HG03558 (cell line): ENCODE data around the gene OR12D2.
"Not testable (repeated sequence)": the region's sequence is repeated elsewhere in the genome, so short reads cannot be mapped to it uniquely, and the experiment has no call there.

ENCODE experiments used
- ATAC-seq: cut with Tn5 transposase; IDR thresholded peaks from one replicate; pipeline ENCODE4 v1.9.1; 2021; ENCODE audit warnings: moderate number of reproducible peaks; ENCODE audit not compliant: unreplicated experiment; ENCODE audit errors: extremely low read depth

OR12D2 gene

DNA sequence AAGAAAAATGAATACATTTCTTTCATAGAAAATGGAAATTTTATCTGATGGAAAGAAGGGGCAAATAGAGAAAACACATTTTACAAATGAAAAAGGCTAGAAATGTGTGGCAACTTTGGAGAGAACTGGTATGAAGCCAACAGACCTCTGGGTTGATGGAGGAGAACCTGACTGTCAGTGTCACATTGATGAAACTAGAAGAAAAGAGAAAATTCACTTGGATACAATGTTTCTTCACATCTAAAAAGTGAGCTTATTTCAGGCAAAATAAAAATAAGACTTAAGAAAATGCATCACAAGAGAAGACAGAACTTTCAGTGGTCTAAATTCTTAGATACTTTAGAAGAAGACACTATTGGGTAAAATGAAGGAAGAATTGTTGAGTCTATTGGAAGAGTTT lies at the start of gene OR12D2:
OR12D2 (plus strand) TSS at position 301 of the 400 bp plus-strand sequence. CDS start 1,069 bp downstream, outside the sequence.
- no peak for ATAC-seq

- not testable (repeated sequence) for ATAC-seq
Measured at GRCh38 chr6:29349348-29349747, 46.1 kb upstream of the OR12D2 start.

GRCh38 chr6:29354980-29355379 lies 40.5 kb upstream of the OR12D2 start:
- ATAC-seq = no peak

DNA sequence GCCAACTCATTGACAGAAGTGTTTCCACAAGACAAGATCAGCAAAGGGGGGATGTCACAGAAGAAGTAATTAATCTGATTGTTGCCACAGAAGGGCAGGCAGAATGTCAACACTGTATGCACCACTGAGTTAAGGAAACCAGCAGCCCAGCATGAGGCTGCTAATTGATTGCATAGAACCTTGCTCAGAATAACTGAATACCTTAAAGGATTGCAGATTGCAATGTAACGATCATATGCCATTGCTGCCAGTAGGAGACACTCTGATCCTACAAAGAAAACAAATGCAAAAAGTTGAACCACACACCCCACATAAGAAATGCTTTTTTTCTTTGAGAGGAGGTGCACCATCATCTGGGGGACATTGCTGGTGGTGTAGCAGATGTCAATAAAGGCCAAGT lies 39.8 kb upstream of the OR12D2 start:
- ATAC-seq = no peak

DNA sequence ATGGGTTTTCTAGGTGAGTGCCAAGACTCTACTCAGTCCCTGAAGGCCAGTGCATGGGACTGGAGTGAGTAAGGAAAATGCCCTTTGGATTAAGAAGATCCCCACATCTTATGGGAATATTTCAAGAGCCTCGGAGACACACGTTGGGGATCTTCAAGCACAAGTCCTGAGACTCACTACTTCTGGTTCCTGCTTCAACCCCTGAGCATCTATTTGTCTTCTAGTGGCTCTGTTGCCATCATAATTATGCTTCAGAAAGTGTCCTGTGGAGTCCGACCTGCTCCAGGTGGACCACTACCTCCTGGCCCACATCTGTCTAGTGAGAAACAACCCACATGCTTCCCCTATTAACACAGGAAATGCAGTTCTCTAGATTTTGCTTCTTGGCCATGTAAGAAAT lies 26.7 kb upstream of the OR12D2 start, which contains the start of gene OR5V1:
OR5V1 (minus strand) TSS at position 101 of the 400 bp plus-strand sequence. CDS start 12,670 bp downstream, outside the sequence.
- ATAC-seq = no peak

GRCh38 chr6:29375191-29375590 lies 20.2 kb upstream of the OR12D2 start, which contains the start of gene OR12D3:
Gene OR12D3, minus strand, starts transcription at chr6:29375291. Its CDS starts 4 bp downstream, at chr6:29375287.
- ATAC-seq = no peak

GRCh38 chr6:29376003-29376402 lies 19.4 kb upstream of the OR12D2 start:
- ATAC-seq = no peak

GRCh38 chr6:29388533-29388932 lies 6.9 kb upstream of the OR12D2 start:
- no peak for ATAC-seq

DNA sequence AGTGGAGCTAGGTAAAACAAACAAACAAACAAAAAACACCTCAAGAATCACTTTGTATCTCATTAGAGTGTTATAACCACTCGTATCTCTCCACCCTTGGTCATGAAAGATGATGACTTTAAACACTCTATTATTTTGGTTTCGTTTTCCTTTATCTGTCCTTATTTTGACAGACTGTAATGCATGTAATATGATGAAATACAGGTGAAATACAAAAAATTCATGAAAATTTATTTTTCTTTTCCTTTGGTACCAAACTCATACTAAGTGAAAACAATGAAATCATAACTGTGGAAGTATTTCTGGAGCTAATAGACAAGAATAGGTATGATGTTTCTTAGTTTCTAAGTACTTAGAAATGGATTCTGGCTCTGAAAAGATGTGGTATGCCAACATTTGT lies 4.1 kb downstream of the OR12D2 start:
- no peak for ATAC-seq

DNA sequence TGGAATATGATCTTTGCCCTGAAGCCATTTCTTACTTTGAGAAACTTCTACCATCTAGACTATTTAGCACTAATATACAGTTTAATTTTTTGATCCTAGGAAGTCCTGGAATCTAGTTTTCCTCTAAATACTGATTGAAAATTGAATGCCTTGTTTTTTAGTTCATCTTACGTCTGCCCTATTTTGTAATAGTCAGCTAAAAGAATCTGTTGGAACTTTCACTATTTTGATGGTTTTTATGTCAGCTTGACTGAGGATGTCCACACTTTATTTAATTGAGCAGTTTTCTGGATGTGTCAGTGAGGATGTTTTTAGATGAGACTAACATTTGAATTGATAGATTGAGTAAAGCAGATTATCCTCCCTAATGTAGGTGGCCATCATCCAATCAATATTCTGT lies 8.4 kb downstream of the OR12D2 start:
- no peak for ATAC-seq

- no peak for ATAC-seq
Measured at GRCh38 chr6:29414588-29414987, 19.2 kb downstream of the OR12D2 start, which contains the start of gene OR12D1. Gene OR12D1, plus strand, starts transcription at chr6:29414928.

DNA sequence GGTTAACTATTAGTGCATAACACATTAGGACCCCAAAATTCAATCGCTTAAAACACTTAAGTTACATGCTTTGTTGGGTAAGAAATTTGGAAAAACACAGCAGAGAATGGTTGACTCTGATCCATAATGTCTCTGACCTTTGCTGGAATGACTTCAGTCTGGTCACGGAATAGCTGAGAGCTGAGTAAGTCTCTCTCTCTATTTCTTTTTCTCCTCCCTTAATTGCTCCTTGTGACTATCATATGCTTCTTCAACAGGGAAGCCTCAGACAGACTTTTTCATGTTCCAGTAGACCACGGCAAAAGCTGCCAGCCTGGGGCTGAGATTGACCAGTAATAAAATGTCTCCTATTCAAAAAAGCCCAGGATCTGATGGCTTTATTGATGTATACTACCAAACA lies 24.1 kb downstream of the OR12D2 start:
- ATAC-seq = no peak

DNA sequence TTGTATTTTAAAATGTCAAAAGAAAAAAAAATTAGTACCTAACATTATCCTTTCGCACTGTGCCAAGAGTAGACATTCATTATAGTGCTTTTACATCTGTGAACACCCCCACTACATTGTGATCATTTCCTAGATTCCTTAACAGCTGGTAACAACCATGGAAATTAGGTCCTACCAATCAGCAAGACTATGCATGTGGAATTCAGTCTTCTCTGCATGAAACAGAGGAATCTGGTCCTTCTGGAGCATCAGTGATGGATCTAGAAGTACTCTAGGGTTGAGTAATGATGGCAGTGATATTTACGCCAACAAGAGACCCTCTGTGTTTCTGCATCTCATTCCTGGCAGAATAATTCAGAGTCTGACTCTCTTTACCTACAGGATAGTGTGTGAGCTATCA lies 28.7 kb downstream of the OR12D2 start:
- no peak for ATAC-seq

DNA sequence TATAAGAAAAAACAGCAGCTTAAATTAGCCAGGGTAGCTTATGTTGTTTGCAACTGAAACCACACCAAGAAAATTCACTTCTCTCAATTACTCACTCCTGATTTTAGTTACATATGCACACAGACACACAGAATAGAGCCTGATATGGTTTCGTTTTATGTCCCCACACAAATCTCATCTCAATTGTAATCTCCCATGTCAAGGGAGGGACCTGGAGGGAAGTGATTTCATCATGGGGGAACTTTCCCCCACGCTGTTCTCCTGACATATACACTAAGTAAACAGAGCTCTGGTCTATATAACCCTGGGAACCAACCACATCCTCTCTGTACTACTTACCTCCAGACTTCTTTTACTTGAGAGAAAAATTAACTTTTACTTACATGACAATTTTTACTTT lies 29.1 kb downstream of the OR12D2 start:
- ATAC-seq = no peak

- ATAC-seq = no peak
Measured at GRCh38 chr6:29425075-29425474, 29.6 kb downstream of the OR12D2 start.

GRCh38 chr6:29426654-29427053 lies 31.2 kb downstream of the OR12D2 start:
- no peak for ATAC-seq

GRCh38 chr6:29436730-29437129 lies 41.3 kb downstream of the OR12D2 start:
- ATAC-seq = not testable (repeated sequence)

DNA sequence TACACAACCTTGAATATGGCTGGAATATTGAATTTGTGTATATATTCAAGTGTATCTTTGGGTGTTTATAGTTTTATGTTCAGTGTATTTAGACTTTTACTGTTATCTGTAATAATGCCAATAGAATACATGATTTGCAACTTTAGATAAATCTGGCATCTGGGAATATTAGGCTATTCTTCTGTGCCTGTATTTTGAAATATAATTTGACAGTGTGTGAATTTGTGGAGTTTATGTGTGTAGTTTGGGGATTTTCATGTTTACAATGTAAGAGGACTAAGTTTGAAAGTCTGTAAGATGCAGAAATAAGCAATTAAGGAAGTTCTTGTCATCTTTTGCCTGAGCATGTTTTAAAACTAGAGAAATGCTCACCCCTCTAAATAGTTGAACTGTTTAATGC lies 43.6 kb downstream of the OR12D2 start, which contains the start of gene OR10C1:
OR10C1 (plus strand) TSS at position 301 of the 400 bp plus-strand sequence. CDS start 710 bp downstream, outside the sequence.
- ATAC-seq = no peak

GRCh38 chr6:29442719-29443118 lies 47.3 kb downstream of the OR12D2 start:
- no peak for ATAC-seq

DNA sequence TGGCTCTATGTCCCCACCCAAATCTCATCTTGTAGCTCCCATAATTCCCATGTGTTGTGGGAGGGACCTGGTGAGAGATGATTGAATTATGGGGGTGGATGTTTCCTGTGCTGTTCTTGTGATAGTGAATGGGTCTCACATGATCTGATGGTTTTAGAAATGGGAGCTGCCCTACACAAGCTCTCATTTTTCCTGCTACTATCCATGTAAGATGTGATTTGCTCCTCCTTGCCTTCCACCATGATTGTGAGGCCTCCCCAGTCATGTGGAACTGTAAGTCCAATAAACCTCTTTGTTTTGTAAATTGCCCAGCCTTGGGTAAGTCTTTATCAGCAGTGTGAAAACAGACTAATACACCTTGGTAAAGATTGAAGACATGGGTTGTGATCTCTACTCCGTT lies 48.6 kb downstream of the OR12D2 start:
- ATAC-seq = not testable (repeated sequence)
